IMR-90 (cell line): ENCODE measurements around the gene FGFR4. TPM values are rescaled to one million over a fixed set of nuclear protein-coding genes. Genes with fewer than 3 reads are reported as not detected.

Source experiments
- ATAC-seq: fragments of 200-7000 bp; cut with Tn5 transposase; 2 replicates; pipeline ENCODE4 v1.9.1; 2020; ENCODE audit warnings: low read depth, mild to moderate bottlenecking, moderate library complexity
- BruUV-seq: library from RNA; stranded (reverse); fragments of 400-500 nt; replicated peaks from 2 replicates; lab custom pipeline; 2021; lab: Mats Ljungman, UMichigan
- CTCF ChIA-PET: fragments of 300-600 bp; formaldehyde crosslinking; extraction: SDS; loops from one replicate; lab custom pipeline; 2021; ENCODE audit warnings: antibody characterized with exemption; lab: Yijun Ruan, JAX
- POLR2A ChIA-PET: fragments of 300-600 bp; sonication (Branson Sonifier 250); formaldehyde crosslinking; loops from one replicate; lab custom pipeline; 2022; ENCODE audit warnings: antibody characterized with exemption; ENCODE audit not compliant: unreplicated experiment; lab: Charles Lee
- DNase-seq: peaks from one replicate; pipeline ENCODE4 v3.0.0; 2013
- H2AFZ ChIP-seq: replicated peaks from 2 replicates; pipeline ENCODE3; 2013; ENCODE audit warnings: low read length, mild to moderate bottlenecking; ENCODE audit not compliant: poor library complexity
- H2AK5ac ChIP-seq: 2 replicates; pipeline ENCODE4 v1.6.1; 2013; ENCODE audit warnings: low read depth, low read length, inconsistent platforms
- H2AK9ac ChIP-seq: replicated peaks from 2 replicates; pipeline ENCODE3; 2013; ENCODE audit warnings: mild to moderate bottlenecking, low read depth, low read length, moderate library complexity; ENCODE audit not compliant: poor library complexity
- H2BK120ac ChIP-seq: 2 replicates; pipeline ENCODE4 v1.6.1; 2013; ENCODE audit warnings: low read depth, low read length, inconsistent platforms
- H2BK15ac ChIP-seq: 3 replicates; pipeline ENCODE4 v1.6.1; 2013; ENCODE audit warnings: low read depth, low read length, inconsistent platforms
- H2BK20ac ChIP-seq: 2 replicates; pipeline ENCODE4 v1.6.1; 2013; ENCODE audit warnings: low read depth, mild to moderate bottlenecking, inconsistent platforms, low read length, moderate library complexity
- H2BK5ac ChIP-seq: 2 replicates; pipeline ENCODE4 v1.6.1; 2013; ENCODE audit warnings: mild to moderate bottlenecking, low read depth, low read length, inconsistent platforms; ENCODE audit not compliant: poor library complexity, severe bottlenecking
- H3K14ac ChIP-seq: replicated peaks from 2 replicates; pipeline ENCODE4 v1.6.1; 2013; ENCODE audit warnings: low read depth, low read length, inconsistent platforms
- H3K18ac ChIP-seq: 2 replicates; pipeline ENCODE4 v1.6.1; 2013; ENCODE audit warnings: low read depth, low read length, control low read depth
- H3K23ac ChIP-seq: 2 replicates; pipeline ENCODE4 v1.6.1; 2013; ENCODE audit warnings: low read depth, low read length, inconsistent platforms
- H3K27ac ChIP-seq: 2 replicates; pipeline ENCODE4 v1.5.1; 2013; ENCODE audit warnings: mild to moderate bottlenecking, control low read depth, low read length; ENCODE audit not compliant: insufficient read depth
- H3K27me3 ChIP-seq: 2 replicates; pipeline ENCODE4 v1.6.1; 2013; ENCODE audit warnings: low read length; ENCODE audit not compliant: control insufficient read depth, insufficient read depth
- H3K36me3 ChIP-seq: 2 replicates; pipeline ENCODE4 v1.6.1; 2013; ENCODE audit warnings: low read length, mixed read lengths; ENCODE audit not compliant: control insufficient read depth, insufficient read depth
- H3K4ac ChIP-seq: 2 replicates; pipeline ENCODE4 v1.6.1; 2013; ENCODE audit warnings: low read depth, low read length, inconsistent platforms
- H3K4me1 ChIP-seq: 2 replicates; pipeline ENCODE4 v1.6.1; 2013; ENCODE audit warnings: low read length, mixed read lengths; ENCODE audit not compliant: control insufficient read depth, insufficient read depth
- H3K4me2 ChIP-seq: 2 replicates; pipeline ENCODE4 v1.6.1; 2013; ENCODE audit warnings: low read depth, mild to moderate bottlenecking, control low read depth, low read length, moderate library complexity
- H3K4me3 ChIP-seq: 2 replicates; pipeline ENCODE4 v1.5.1; 2013; ENCODE audit warnings: low read depth, mild to moderate bottlenecking, control low read depth, low read length, moderate library complexity; ENCODE audit not compliant: insufficient read depth
- H3K56ac ChIP-seq: 2 replicates; pipeline ENCODE4 v1.6.1; 2013; ENCODE audit warnings: low read length, inconsistent platforms; ENCODE audit not compliant: insufficient read depth; ENCODE audit errors: extremely low read depth
- H3K79me1 ChIP-seq, 2 experiments: 2 replicates each; pipeline ENCODE4 v1.6.1; 2013; ENCODE audit warnings: low read length in 2 of 2, inconsistent platforms in 1 of 2, low read depth in 1 of 2
- H3K9ac ChIP-seq: 2 replicates; pipeline ENCODE4 v1.6.1; 2013; ENCODE audit warnings: low read depth, low read length, control low read depth
- H3K9me1 ChIP-seq: 2 replicates; pipeline ENCODE4 v1.6.1; 2013; ENCODE audit warnings: low read length, inconsistent platforms; ENCODE audit not compliant: insufficient read depth
- H3K9me3 ChIP-seq: 2 replicates; pipeline ENCODE4 v1.6.1; 2013; ENCODE audit warnings: low read length; ENCODE audit not compliant: control insufficient read depth, insufficient read depth
- H4K20me1 ChIP-seq: 2 replicates; pipeline ENCODE4 v1.6.1; 2013; ENCODE audit warnings: low read length, inconsistent platforms; ENCODE audit not compliant: insufficient read depth
- H4K5ac ChIP-seq: 2 replicates; pipeline ENCODE4 v1.6.1; 2013; ENCODE audit warnings: mild to moderate bottlenecking, low read depth, low read length, control low read depth
- H4K8ac ChIP-seq, 2 experiments: 2 replicates each; pipeline ENCODE4 v1.6.1; 2013; ENCODE audit warnings: low read depth in 2 of 2, low read length in 2 of 2, control low read depth in 1 of 2, inconsistent platforms in 1 of 2
- H4K91ac ChIP-seq: 2 replicates; pipeline ENCODE4 v1.6.1; 2013; ENCODE audit warnings: low read depth, low read length, inconsistent platforms; ENCODE audit not compliant: insufficient read depth
- CEBPB ChIP-seq: IDR thresholded peaks from 2 replicates; pipeline ENCODE4 v1.6.1; 2012; ENCODE audit warnings: low read depth, low read length, improper control_type of control experiment
- CHD1 ChIP-seq: IDR thresholded peaks from 2 replicates; pipeline ENCODE4 v1.6.1; 2012; ENCODE audit warnings: low read depth, low read length, improper control_type of control experiment
- MAFK ChIP-seq: IDR thresholded peaks from 2 replicates; pipeline ENCODE4 v1.6.1; 2012; ENCODE audit warnings: low read depth, low read length, improper control_type of control experiment
- MAZ ChIP-seq: IDR thresholded peaks from 2 replicates; pipeline ENCODE4 v1.6.1; 2012; ENCODE audit warnings: low read depth, mild to moderate bottlenecking, low read length, improper control_type of control experiment, moderate library complexity, borderline replicate concordance
- MXI1 ChIP-seq: IDR thresholded peaks from 2 replicates; pipeline ENCODE4 v1.6.1; 2012; ENCODE audit warnings: low read depth, mild to moderate bottlenecking, low read length, moderate library complexity, borderline replicate concordance
- NFE2L2 ChIP-seq: fragments of 150-350 bp; IDR thresholded peaks from 2 replicates; pipeline ENCODE4 v1.6.1; 2016; ENCODE audit warnings: low read depth, mild to moderate bottlenecking, low read length
- POLR2A ChIP-seq: IDR thresholded peaks from 2 replicates; pipeline ENCODE4 v1.6.1; 2012; ENCODE audit warnings: mild to moderate bottlenecking, low read depth, low read length
- RAD21 ChIP-seq: IDR thresholded peaks from 2 replicates; pipeline ENCODE4 v1.6.1; 2012; ENCODE audit warnings: low read length, improper control_type of control experiment
- RCOR1 ChIP-seq: IDR thresholded peaks from 2 replicates; pipeline ENCODE4 v1.6.1; 2012; ENCODE audit warnings: mild to moderate bottlenecking, low read length, improper control_type of control experiment; ENCODE audit not compliant: insufficient replicate concordance
- RFX5 ChIP-seq: IDR thresholded peaks from 2 replicates; pipeline ENCODE4 v1.8.0; 2012; ENCODE audit warnings: low read depth, mild to moderate bottlenecking, low read length, moderate library complexity
- SMC3 ChIP-seq: fragments of 150-350 bp; IDR thresholded peaks from 2 replicates; pipeline ENCODE4 v1.6.1; 2016; ENCODE audit warnings: low read depth, mild to moderate bottlenecking, antibody characterized with exemption, low read length, moderate library complexity
- WGBS, 2 experiments: methylation state at CpG; one replicate each; pipeline versions ENCODE4 v1.1.5 to v1.1.7; 2013; ENCODE audit warnings: missing lambda C conversion rate in 2 of 2; ENCODE audit not compliant: insufficient read length in 1 of 2; ENCODE audit errors: extremely low coverage in 2 of 2; 5-methylcytosine and 5-hydroxymethylcytosine counted together
- dilution Hi-C: fragments of 300-500 bp; cut with HindIII; formaldehyde crosslinking; loops from one replicate; pipeline ENCODE4 v1.14.3; 2018; ENCODE audit warnings: low sequenced_read_pairs; ENCODE audit not compliant: unreplicated experiment
- in situ Hi-C: fragments of 300-500 bp; cut with MboI; formaldehyde crosslinking; loops from 3 replicates; pipeline ENCODE4 v1.14.3; 2019; ENCODE audit warnings: low sequenced_read_pairs, inconsistent platforms, mixed read lengths
- intact Hi-C: fragments of 100-400 bp; cut with micrococcal nuclease; formaldehyde crosslinking; loops from 2 replicates; pipeline ENCODE4 v1.10.0; 2022
- polyA plus RNA-seq, 3 experiments: library from polyadenylated mRNA; depleted of rRNA; stranded (reverse); fragments of >200 nt; gene quantifications; 2 replicates each; pipeline ENCODE4 v1.2.3, GENCODE V29; 2012; ENCODE audit warnings: low replicate concordance in 1 of 3
- total RNA-seq: library from RNA; depleted of rRNA; stranded (reverse); fragments of >200 nt; gene quantifications from 2 replicates; pipeline ENCODE4 v1.2.3, GENCODE V29; 2012
- TF ChIP-seq, protein P1 (sequence below): fragments of 150-350 bp; IDR thresholded peaks from 2 replicates; pipeline ENCODE4 v1.6.1; 2017; ENCODE audit warnings: mild to moderate bottlenecking, antibody characterized with exemption, low read length, low read depth

The FGFR4 gene
- total and polyA plus RNA-seq, 2 of the 4 experiments (the other 2 are of a cell fraction), result 0.90 to 2.4 TPM

DNA sequence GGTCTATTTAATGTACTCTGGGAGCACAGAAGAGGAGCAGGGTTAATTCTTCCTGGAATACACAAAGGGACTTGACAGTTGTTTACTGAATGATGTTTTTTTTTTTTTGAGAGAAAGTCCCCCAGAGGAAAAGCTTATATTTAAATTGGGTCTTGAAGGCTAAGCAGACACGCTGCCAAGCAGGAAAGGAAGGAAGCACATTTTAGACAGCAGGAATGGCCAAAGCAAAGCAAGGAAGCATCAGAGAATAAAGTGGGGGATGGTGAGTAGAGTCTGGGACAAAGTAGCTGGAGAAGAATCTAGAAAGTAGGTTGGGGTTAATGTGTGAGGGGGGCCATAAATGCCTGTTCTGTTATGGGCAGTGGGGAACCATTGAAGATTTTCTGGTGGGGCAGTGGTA, 42.8 kb upstream of the FGFR4 start:
- H4K91ac ChIP-seq, result no peak overlapping the region
- no peak overlapping the region for H2BK15ac ChIP-seq
- peaks cover 11 to 14% of the 10 kb centered on the region in 2 experiments; a peak in 3 of 4 replicates for H3K79me1 ChIP-seq
- H2BK120ac ChIP-seq, result no peak overlapping the region
- no peak overlapping the region for H2BK5ac ChIP-seq
- no peak overlapping the region for H3K4ac ChIP-seq
- ChIA-PET POLR2A (no interaction called here), CTCF (interaction anchor here (0.6 kb wide), 1 partner anchor 10 kb away, joined by 3 read pairs; no protein-coding TSS in a partner anchor)
- H4K5ac ChIP-seq, result no peak overlapping the region
- no peak overlapping the region for H2BK20ac ChIP-seq
- H3K4me1 ChIP-seq, result peaks cover 2% of the 10 kb centered on the region
- no peak overlapping the region for H3K4me2 ChIP-seq
- no peak overlapping the region for H3K56ac ChIP-seq
- ATAC-seq (no peak), DNase-seq (no peak)
- no peak overlapping the region for H2AFZ ChIP-seq
- H3K4me3 ChIP-seq, result no peak overlapping the region
- H3K23ac ChIP-seq, result no peak overlapping the region
- no peak for TF ChIP-seq MAFK
- TF ChIP-seq NFE2L2, result no peak
- no peak for TF ChIP-seq MAZ
- TF ChIP-seq CEBPB, result no peak
- no peak for TF ChIP-seq RAD21
- TF ChIP-seq POLR2A, result no peak
- no peak for TF ChIP-seq RFX5
- no peak for TF ChIP-seq RCOR1
- TF ChIP-seq CHD1, result no peak
- TF ChIP-seq, protein P1, sequence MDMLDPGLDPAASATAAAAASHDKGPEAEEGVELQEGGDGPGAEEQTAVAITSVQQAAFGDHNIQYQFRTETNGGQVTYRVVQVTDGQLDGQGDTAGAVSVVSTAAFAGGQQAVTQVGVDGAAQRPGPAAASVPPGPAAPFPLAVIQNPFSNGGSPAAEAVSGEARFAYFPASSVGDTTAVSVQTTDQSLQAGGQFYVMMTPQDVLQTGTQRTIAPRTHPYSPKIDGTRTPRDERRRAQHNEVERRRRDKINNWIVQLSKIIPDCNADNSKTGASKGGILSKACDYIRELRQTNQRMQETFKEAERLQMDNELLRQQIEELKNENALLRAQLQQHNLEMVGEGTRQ, result no peak
- no peak for TF ChIP-seq MXI1
- TF ChIP-seq SMC3, result no peak
- H4K8ac ChIP-seq, result no peak overlapping the region
- H4K20me1 ChIP-seq, result no peaks in the 10 kb centered on the region; the same call in 1 of the 2 replicates
- H2AK5ac ChIP-seq, result no peak overlapping the region
- no peak overlapping the region for H3K14ac ChIP-seq
- no peak overlapping the region for H3K27ac ChIP-seq
- no peak overlapping the region for H3K18ac ChIP-seq
- in situ Hi-C loops, result no loop called here
- no peak overlapping the region for H3K9ac ChIP-seq
- peaks cover 24% of the 10 kb centered on the region for H3K36me3 ChIP-seq
- no peaks in the 10 kb centered on the region for H3K27me3 ChIP-seq
- no peak overlapping the region for H2AK9ac ChIP-seq
- WGBS, 2 experiments, result no CpG with 5 or more reads among the region's 1 CpG
- peaks cover 5% of the 10 kb centered on the region for H3K9me1 ChIP-seq
- intact Hi-C loops, result no loop called here
- no TSS peak for BruUV-seq
- dilution Hi-C loops, result no loop called here
- no peaks in the 10 kb centered on the region for H3K9me3 ChIP-seq
